HEK293T (cell line): Measurements from ENCODE around the gene CPNE2.

ENCODE experiments used
- BHLHE40 ChIP-seq: fragments of 450-650 bp; IDR thresholded peaks from 2 replicates; pipeline ENCODE4 v1.6.1; 2016; ENCODE audit warnings: mild to moderate bottlenecking, moderate library complexity, borderline replicate concordance
- CTBP1 ChIP-seq: fragments of 450-650 bp; IDR thresholded peaks from 2 replicates; pipeline ENCODE4 v1.6.1; 2016; ENCODE audit warnings: borderline replicate concordance
- ELF4 ChIP-seq: fragments of 450-650 bp; IDR thresholded peaks from 2 replicates; pipeline ENCODE4 v1.6.1; 2017; ENCODE audit warnings: antibody characterized with exemption
- FOXA1 ChIP-seq: fragments of 450-650 bp; IDR thresholded peaks from 2 replicates; pipeline ENCODE4 v1.6.1; 2016; ENCODE audit warnings: mild to moderate bottlenecking
- NFRKB ChIP-seq: fragments of 450-650 bp; IDR thresholded peaks from 2 replicates; pipeline ENCODE4 v1.6.1; 2016; ENCODE audit warnings: mild to moderate bottlenecking, moderate library complexity
- SUZ12 ChIP-seq: fragments of 450-650 bp; IDR thresholded peaks from 2 replicates; pipeline ENCODE4 v1.6.1; 2016; ENCODE audit warnings: mild to moderate bottlenecking
- ZNF384 ChIP-seq: fragments of 450-650 bp; IDR thresholded peaks from 2 replicates; pipeline ENCODE4 v1.6.1; 2016

DNA sequence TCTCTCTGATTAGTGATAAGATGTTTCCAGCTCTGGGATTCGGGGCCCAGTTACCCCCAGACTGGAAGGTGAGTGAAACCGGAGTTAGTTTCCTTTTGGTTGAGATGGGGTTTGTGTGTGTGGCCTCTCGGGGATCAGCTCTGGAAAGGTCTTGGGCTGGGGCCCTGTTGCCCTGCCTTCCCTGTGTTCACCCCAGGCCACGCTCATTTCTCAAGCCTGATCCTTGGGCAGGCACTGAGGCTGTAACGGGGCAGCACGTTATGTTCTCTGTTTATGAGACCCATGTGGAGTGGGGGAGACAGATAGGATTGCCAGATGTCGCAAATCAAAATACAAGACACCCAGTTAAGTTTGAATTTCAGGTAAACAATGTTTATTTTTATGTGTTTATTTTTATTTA, 35.5 kb downstream of the CPNE2 start:
- TF ChIP-seq ZNF384 (no peak), SUZ12 (no peak), ELF4 (no peak), CTBP1 (no peak), NFRKB (no peak), BHLHE40 (no peak), FOXA1 (no peak)
